Uterus (tissue), 4 donors: ENCODE results near the gene GALNT5. TPM values are rescaled to one million over a fixed set of nuclear protein-coding genes. Genes with fewer than 3 reads are reported as not detected.

ENCODE experiments used
- DNase-seq, 2 donors: peaks; one replicate each; pipeline ENCODE4 v3.0.0-alpha.2; 2019 to 2020
- H3K27ac ChIP-seq, 2 donors: fragments of 200-600 bp; sonication (generic); 1 replicate in 1 of 2; 2 replicates in 1 of 2; pipeline ENCODE4 v1.5.1; 2016 to 2018
- H3K27me3 ChIP-seq, 2 donors: fragments of 200-600 bp; sonication (generic); one replicate each; pipeline ENCODE4 v1.5.1; 2018 to 2019; ENCODE audit warnings: control low read depth in 1 of 2
- H3K36me3 ChIP-seq, 2 donors: fragments of 200-600 bp; sonication (generic); one replicate each; pipeline ENCODE4 v1.5.1; 2019; ENCODE audit warnings: control low read depth in 1 of 2
- H3K4me1 ChIP-seq, 2 donors: fragments of 200-600 bp; sonication (generic); one replicate each; pipeline ENCODE4 v1.5.1; 2018 to 2019; ENCODE audit warnings: control low read depth in 1 of 2
- H3K4me3 ChIP-seq, 2 donors: fragments of 200-600 bp; sonication (generic); 1 replicate in 1 of 2; 2 replicates in 1 of 2; pipeline ENCODE4 v1.5.1; 2018 to 2019; ENCODE audit warnings: mild to moderate bottlenecking in 1 of 2
- H3K9me3 ChIP-seq, 2 donors: fragments of 200-600 bp; sonication (generic); one replicate each; pipeline ENCODE4 v1.5.1; 2019; ENCODE audit warnings: control low read depth in 1 of 2
- CTCF ChIP-seq, 4 experiments: fragments of 200-600 bp in 2 of 4; fragments of 450-650 bp in 2 of 4; sonication (generic) in 2 of 4; IDR thresholded peaks; one replicate each; pipeline ENCODE4 v1.5.1; 2016 to 2019; ENCODE audit warnings: antibody characterized with exemption in 4 of 4, mild to moderate bottlenecking in 2 of 4, moderate library complexity in 1 of 4
- POLR2A ChIP-seq, 2 donors: fragments of 450-650 bp; IDR thresholded peaks; one replicate each; pipeline ENCODE4 v1.6.1; 2016; ENCODE audit warnings: antibody characterized with exemption in 2 of 2, mild to moderate bottlenecking in 1 of 2, moderate library complexity in 1 of 2
- intact Hi-C: fragments of 100-400 bp; cut with DNase I; formaldehyde crosslinking; loops from one replicate; pipeline ENCODE4 v1.15.1; 2023; ENCODE audit warnings: low total_unique reads
- total RNA-seq, 4 donors: library from RNA; depleted of rRNA in 3 of 4; stranded (reverse); fragments of >200 nt in 3 of 4; gene quantifications; one replicate each; pipeline versions ENCODE4 v1.1.0 to v1.2.4, GENCODE V29; 2014 to 2023
- donor health status: DM: yes; HTN: yes; CAD: no.

The GALNT5 gene
- total RNA-seq = 1 to 10 TPM in 1 of 4 donors, under 1 TPM in 1, not detected in 2; 0.26 to 8.1 TPM

GRCh38 chr2:157257312-157258252 lies at the start of gene GALNT5:
Gene GALNT5 (plus strand): TSS chr2:157257705. CDS start chr2:157258083, 378 bp downstream.
- Histone ChIP-seq H3K27ac (no peak within 1 kb of the TSS), H3K27me3 (no peaks in the 10 kb centered on the region), H3K9me3 (no peaks in the 10 kb centered on the region), H3K36me3 (no peaks in the 10 kb centered on the region), H3K4me1 (no peaks in the 10 kb centered on the region), H3K4me3 (no peak within 1 kb of the TSS)
- no peak for TF ChIP-seq CTCF (IDR thresholded peaks at IDR 0.05)
- TF ChIP-seq POLR2A (IDR thresholded peaks at IDR 0.05) = no peak
- intact Hi-C loops = no loop called here
- no peak for DNase-seq

- no peak for TF ChIP-seq POLR2A (IDR thresholded peaks at IDR 0.05)
- no peak for TF ChIP-seq CTCF (IDR thresholded peaks at IDR 0.05)
- no peaks in the 10 kb centered on the region for H3K9me3 ChIP-seq
- no peaks in the 10 kb centered on the region for H3K4me1 ChIP-seq
- H3K27ac ChIP-seq = no peak overlapping the region
- no peak for DNase-seq
- intact Hi-C loops = no loop called here
- no peak overlapping the region for H3K4me3 ChIP-seq
- no peaks in the 10 kb centered on the region for H3K36me3 ChIP-seq
- H3K27me3 ChIP-seq = no peaks in the 10 kb centered on the region
Measured at GRCh38 chr2:157216286-157216965, 41.1 kb upstream of the GALNT5 start.

- TF ChIP-seq POLR2A (IDR thresholded peaks at IDR 0.05) = no peak
- TF ChIP-seq CTCF (IDR thresholded peaks at IDR 0.05) = no peak
- DNase-seq = no peak
- Histone ChIP-seq H3K27me3 (no peaks in the 10 kb centered on the region), H3K4me1 (no peaks in the 10 kb centered on the region), H3K36me3 (no peaks in the 10 kb centered on the region), H3K9me3 (no peaks in the 10 kb centered on the region), H3K27ac (no peak overlapping the region), H3K4me3 (no peak overlapping the region)
- intact Hi-C loops = no loop called here
Measured at GRCh38 chr2:157217409-157217808, 40.1 kb upstream of the GALNT5 start.

- H3K4me1 ChIP-seq = no peaks in the 10 kb centered on the region
- H3K27me3 ChIP-seq = no peaks in the 10 kb centered on the region
- H3K4me3 ChIP-seq = no peak overlapping the region
- no peak for DNase-seq
- TF ChIP-seq CTCF (IDR thresholded peaks at IDR 0.05) (no peak), POLR2A (IDR thresholded peaks at IDR 0.05) (no peak)
- no peak overlapping the region for H3K27ac ChIP-seq
- H3K36me3 ChIP-seq = no peaks in the 10 kb centered on the region
- intact Hi-C loops = no loop called here
- H3K9me3 ChIP-seq = no peaks in the 10 kb centered on the region
Measured at GRCh38 chr2:157218911-157219310, 38.6 kb upstream of the GALNT5 start.

- no peaks in the 10 kb centered on the region for H3K4me1 ChIP-seq
- DNase-seq = no peak
- H3K27ac ChIP-seq = no peak overlapping the region
- intact Hi-C loops = no loop called here
- H3K36me3 ChIP-seq = no peaks in the 10 kb centered on the region
- no peak overlapping the region for H3K4me3 ChIP-seq
- H3K27me3 ChIP-seq = no peaks in the 10 kb centered on the region
- no peaks in the 10 kb centered on the region for H3K9me3 ChIP-seq
- TF ChIP-seq POLR2A (IDR thresholded peaks at IDR 0.05) (no peak), CTCF (IDR thresholded peaks at IDR 0.05) (no peak)
Measured at GRCh38 chr2:157220502-157220901, 37.0 kb upstream of the GALNT5 start.
